Smooth muscle cell (in vitro differentiated cells): ENCODE data around the gene HIPK2. TPM values are rescaled to one million over a fixed set of nuclear protein-coding genes. Genes with fewer than 3 reads are reported as not detected.

ENCODE experiments used
- DNase-seq: peaks from one replicate; lab custom pipeline; 2025; ENCODE audit not compliant: unreplicated experiment; lab: John Stamatoyannopoulos, UW
- H2AFZ ChIP-seq: fragments of 200-600 bp; sonication (generic); 2 replicates; pipeline ENCODE4 v1.6.0; 2016; ENCODE audit warnings: antibody characterized with exemption, low read depth, mild to moderate bottlenecking
- H3F3A ChIP-seq: fragments of 200-600 bp; sonication (generic); 2 replicates; pipeline ENCODE4 v1.6.0; 2017; ENCODE audit warnings: antibody characterized with exemption, low read depth
- H3K27ac ChIP-seq: fragments of 200-600 bp; sonication (generic); 2 replicates; pipeline ENCODE4 v1.5.1; 2016; ENCODE audit warnings: low read depth, mild to moderate bottlenecking
- H3K27me3 ChIP-seq: fragments of 200-600 bp; sonication (generic); 2 replicates; pipeline ENCODE4 v1.6.1; 2016; ENCODE audit warnings: low read depth, mild to moderate bottlenecking
- H3K36me3 ChIP-seq: fragments of 200-600 bp; sonication (generic); 2 replicates; pipeline ENCODE4 v1.5.1; 2016; ENCODE audit warnings: low read depth
- H3K4me1 ChIP-seq: fragments of 200-600 bp; sonication (generic); 2 replicates; pipeline ENCODE4 v1.5.1; 2016; ENCODE audit warnings: low read depth
- H3K4me2 ChIP-seq: fragments of 200-600 bp; sonication (generic); 2 replicates; pipeline ENCODE4 v1.6.0; 2016; ENCODE audit warnings: mild to moderate bottlenecking
- H3K4me3 ChIP-seq: fragments of 200-600 bp; sonication (generic); 2 replicates; pipeline ENCODE4 v1.5.1; 2016; ENCODE audit warnings: mild to moderate bottlenecking
- H3K79me2 ChIP-seq: fragments of 200-600 bp; sonication (generic); 2 replicates; pipeline ENCODE4 v1.6.0; 2016; ENCODE audit warnings: low read depth, mild to moderate bottlenecking
- H3K9ac ChIP-seq: fragments of 200-600 bp; sonication (generic); 2 replicates; pipeline ENCODE4 v1.6.0; 2016; ENCODE audit warnings: low read depth
- H3K9me3 ChIP-seq: fragments of 200-600 bp; sonication (generic); replicated peaks from 2 replicates; pipeline ENCODE4 v1.5.1; 2016; ENCODE audit warnings: low read depth
- H4K20me1 ChIP-seq: fragments of 200-600 bp; sonication (generic); 2 replicates; pipeline ENCODE4 v1.6.0; 2016; ENCODE audit warnings: low read depth
- CTCF ChIP-seq: fragments of 200-600 bp; sonication (generic); IDR thresholded peaks from 2 replicates; pipeline ENCODE4 v1.5.1; 2017; ENCODE audit warnings: borderline replicate concordance, mild to moderate bottlenecking, antibody characterized with exemption; ENCODE audit not compliant: insufficient read depth, poor library complexity, severe bottlenecking
- WGBS: methylation state at CpG from one replicate; pipeline ENCODE4 v1.1.7; 2016; ENCODE audit warnings: low lambda C conversion rate; 5-methylcytosine and 5-hydroxymethylcytosine counted together
- polyA plus RNA-seq: library from polyadenylated mRNA; unstranded; fragments of >200 nt; fragmentation: Nextera tagmentation; extraction: Ambion mirVana; gene quantifications from 2 replicates; pipeline ENCODE4 v1.2.1, GENCODE V29; 2016
- total RNA-seq: library from RNA; depleted of rRNA; stranded (reverse); fragments of >200 nt; gene quantifications from 2 replicates; pipeline ENCODE4 v1.2.3, GENCODE V29; 2014

HIPK2 gene
- total and polyA plus RNA-seq, 2 experiments from 2014 or later, result 3.0 to 11.2 TPM

DNA sequence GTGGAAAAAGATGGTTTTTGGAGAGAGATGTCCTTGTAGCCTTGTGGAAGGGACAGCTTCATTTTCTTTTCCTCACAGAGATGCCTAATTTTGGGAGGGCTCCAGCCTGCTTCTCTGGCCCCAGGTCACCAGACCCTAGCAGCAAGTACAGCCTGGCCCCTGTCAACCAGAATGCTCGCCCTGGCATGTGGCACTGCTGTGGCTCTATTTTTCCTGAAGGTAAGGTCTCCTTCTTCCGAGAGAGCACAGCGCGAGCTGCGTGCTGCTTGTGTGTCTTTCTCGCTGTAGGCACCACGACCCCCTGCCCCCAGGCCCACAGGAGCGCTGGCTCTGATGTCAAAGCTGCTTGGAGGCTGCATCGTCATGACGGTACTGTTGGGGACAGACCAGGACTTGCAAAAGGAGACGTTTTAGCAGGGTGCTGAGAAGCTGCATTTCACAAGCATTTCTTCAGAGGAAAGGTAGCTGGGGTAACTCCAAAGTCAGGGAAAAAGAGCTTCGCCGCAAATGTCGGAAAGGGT is 195.6 kb downstream of the HIPK2 start:
- no peak for DNase-seq
- Histone ChIP-seq H2AFZ (no peak overlapping the region), H3K4me2 (no peak overlapping the region), H3K9me3 (no peaks in the 10 kb centered on the region), H3K79me2 (no peaks in the 10 kb centered on the region), H3K27ac (no peak overlapping the region), H3K27me3 (no peaks in the 10 kb centered on the region), H3K4me1 (no peaks in the 10 kb centered on the region), H3K9ac (no peak overlapping the region), H4K20me1 (no peaks in the 10 kb centered on the region), H3F3A (no peaks in the 10 kb centered on the region), H3K4me3 (no peak overlapping the region), H3K36me3 (no peaks in the 10 kb centered on the region)
- no peak for TF ChIP-seq CTCF
- 97% methylated on average over 14 of the region's 14 CpGs for WGBS

DNA sequence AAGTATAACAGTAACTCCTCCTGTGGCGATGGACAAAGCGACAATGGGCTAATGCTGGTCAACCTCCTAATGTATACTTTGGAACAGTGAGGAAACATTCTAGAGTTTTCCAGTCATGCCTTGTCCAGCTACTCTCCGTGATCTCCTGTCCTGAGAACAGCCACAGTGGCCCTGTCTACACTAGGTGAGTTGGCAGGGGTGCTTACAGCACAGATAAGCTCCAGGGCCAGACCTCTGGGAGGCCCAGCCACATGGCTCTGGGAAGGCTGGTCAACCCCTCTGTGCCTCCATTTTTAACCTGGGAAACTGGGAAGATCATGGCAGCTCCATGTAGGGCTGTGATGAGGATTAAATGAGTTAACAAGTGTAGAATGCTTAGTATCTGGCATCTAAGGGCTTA is 197.4 kb downstream of the HIPK2 start:
- DNase-seq, result no peak
- 100% methylated on average over 3 of the region's 3 CpGs for WGBS

GRCh38 chr7:139576179-139576973 is 201.4 kb downstream of the HIPK2 start:
- H3K79me2 ChIP-seq, result no peaks in the 10 kb centered on the region
- H3F3A ChIP-seq, result no peaks in the 10 kb centered on the region
- no peak overlapping the region for H3K9ac ChIP-seq
- no peak for TF ChIP-seq CTCF
- H3K9me3 ChIP-seq, result no peaks in the 10 kb centered on the region
- no peak overlapping the region for H3K27ac ChIP-seq
- no peak overlapping the region for H3K4me3 ChIP-seq
- DNase-seq, result no peak
- no peak overlapping the region for H2AFZ ChIP-seq
- no peaks in the 10 kb centered on the region for H3K36me3 ChIP-seq
- H4K20me1 ChIP-seq, result no peaks in the 10 kb centered on the region
- no peaks in the 10 kb centered on the region for H3K4me1 ChIP-seq
- no peaks in the 10 kb centered on the region for H3K27me3 ChIP-seq
- no peak overlapping the region for H3K4me2 ChIP-seq
- 95% methylated on average over 11 of the region's 11 CpGs for WGBS

More for the DNA sequence above, 197.4 kb downstream of the HIPK2 start:
- TF ChIP-seq CTCF, result no peak
- no peaks in the 10 kb centered on the region for H3F3A ChIP-seq
- H3K27me3 ChIP-seq, result no peaks in the 10 kb centered on the region
- no peaks in the 10 kb centered on the region for H3K79me2 ChIP-seq
- H2AFZ ChIP-seq, result no peak overlapping the region
- H3K27ac ChIP-seq, result no peak overlapping the region
- H3K4me2 ChIP-seq, result no peak overlapping the region
- no peak overlapping the region for H3K9ac ChIP-seq
- no peaks in the 10 kb centered on the region for H4K20me1 ChIP-seq
- no peaks in the 10 kb centered on the region for H3K9me3 ChIP-seq
- H3K36me3 ChIP-seq, result no peaks in the 10 kb centered on the region
- no peaks in the 10 kb centered on the region for H3K4me1 ChIP-seq
- H3K4me3 ChIP-seq, result no peak overlapping the region

- Histone ChIP-seq H4K20me1 (no peaks in the 10 kb centered on the region), H3K4me3 (no peak overlapping the region), H3K4me1 (no peaks in the 10 kb centered on the region), H3K27ac (no peak overlapping the region), H3K27me3 (no peaks in the 10 kb centered on the region), H3K36me3 (no peaks in the 10 kb centered on the region), H3K9ac (no peak overlapping the region), H3K4me2 (no peak overlapping the region), H2AFZ (no peak overlapping the region), H3K79me2 (no peaks in the 10 kb centered on the region), H3F3A (no peaks in the 10 kb centered on the region), H3K9me3 (no peaks in the 10 kb centered on the region)
- DNase-seq, result no peak
- 94% methylated on average over 6 of the region's 6 CpGs for WGBS
- TF ChIP-seq CTCF, result no peak
Measured at GRCh38 chr7:139575338-139575680, 202.5 kb downstream of the HIPK2 start.
